GM19324 (cell line): ENCODE data around the gene PMEPA1.
"Not testable (repeated sequence)": the region's sequence is repeated elsewhere in the genome, so short reads cannot be mapped to it uniquely, and the experiment has no call there.

Experiments used
- ATAC-seq: cut with Tn5 transposase; IDR thresholded peaks from one replicate; pipeline ENCODE4 v1.9.1; 2021; ENCODE audit warnings: mild to moderate bottlenecking, moderate library complexity; ENCODE audit not compliant: unreplicated experiment, low FRiP score

The PMEPA1 gene

GRCh38 chr20:57628962-57629308 lies 80.9 kb downstream of the PMEPA1 start:
- ATAC-seq = not testable (repeated sequence)

- ATAC-seq = no peak
Measured at GRCh38 chr20:57628047-57628961, 81.5 kb downstream of the PMEPA1 start.

DNA sequence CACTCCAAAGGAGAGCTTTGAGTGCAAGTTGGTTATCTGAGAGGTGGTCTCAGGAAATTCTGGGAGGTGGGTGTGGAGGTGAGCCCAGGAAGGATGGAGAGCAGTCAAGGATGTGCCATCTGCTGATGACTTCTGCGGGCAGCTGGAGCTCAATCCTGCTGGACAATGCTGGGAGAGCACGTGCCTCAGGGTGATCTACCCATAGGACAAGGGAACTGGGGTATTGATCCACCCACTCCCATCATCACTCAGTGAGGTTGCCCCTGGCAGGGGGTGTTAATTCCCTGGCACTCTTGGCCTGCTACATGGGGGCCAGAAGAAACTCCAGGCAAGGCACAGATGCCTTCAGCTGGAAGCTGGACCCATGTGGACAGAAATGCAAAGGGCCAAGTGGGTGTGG lies 82.5 kb downstream of the PMEPA1 start:
- no peak for ATAC-seq

DNA sequence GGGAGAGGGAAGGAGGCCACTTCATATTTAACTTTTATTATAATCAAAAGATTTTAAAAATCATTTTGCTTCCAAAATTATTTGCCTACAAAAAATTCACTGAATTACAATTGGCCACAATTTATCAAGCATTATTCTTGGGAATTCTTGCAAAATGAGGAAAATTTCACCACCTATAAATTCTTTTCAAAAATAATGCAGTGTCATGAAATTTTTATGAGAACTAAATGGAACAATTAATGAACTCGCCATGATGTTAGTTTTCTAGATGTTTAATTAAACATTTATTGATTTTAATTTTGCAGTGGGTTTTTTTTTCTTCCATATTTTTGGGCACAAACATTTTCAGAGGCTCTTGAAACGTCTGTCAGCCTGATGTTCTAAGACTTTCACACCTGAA lies 83.8 kb downstream of the PMEPA1 start:
- no peak for ATAC-seq

- no peak for ATAC-seq
Measured at GRCh38 chr20:57625181-57625958, 84.4 kb downstream of the PMEPA1 start.

DNA sequence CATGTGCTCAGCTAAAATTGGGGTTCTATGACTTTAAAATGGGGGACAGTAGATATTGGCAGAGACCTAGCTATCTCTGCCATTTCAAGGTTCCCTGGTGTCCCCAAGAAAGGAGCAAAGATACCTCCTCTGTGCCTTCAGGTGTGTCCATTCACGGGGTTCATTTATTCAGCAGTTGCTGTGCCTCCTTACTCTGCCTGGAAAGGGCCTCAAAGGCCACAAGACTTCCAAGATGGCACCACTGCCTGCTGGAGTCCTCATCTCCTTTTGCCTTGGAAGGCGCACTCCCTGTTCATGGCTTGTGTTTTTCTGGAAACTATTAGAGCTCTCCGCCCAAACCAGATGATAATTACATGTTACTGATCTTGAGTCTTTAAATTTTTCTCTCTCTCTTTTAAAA lies 85.7 kb downstream of the PMEPA1 start:
- ATAC-seq = no peak

DNA sequence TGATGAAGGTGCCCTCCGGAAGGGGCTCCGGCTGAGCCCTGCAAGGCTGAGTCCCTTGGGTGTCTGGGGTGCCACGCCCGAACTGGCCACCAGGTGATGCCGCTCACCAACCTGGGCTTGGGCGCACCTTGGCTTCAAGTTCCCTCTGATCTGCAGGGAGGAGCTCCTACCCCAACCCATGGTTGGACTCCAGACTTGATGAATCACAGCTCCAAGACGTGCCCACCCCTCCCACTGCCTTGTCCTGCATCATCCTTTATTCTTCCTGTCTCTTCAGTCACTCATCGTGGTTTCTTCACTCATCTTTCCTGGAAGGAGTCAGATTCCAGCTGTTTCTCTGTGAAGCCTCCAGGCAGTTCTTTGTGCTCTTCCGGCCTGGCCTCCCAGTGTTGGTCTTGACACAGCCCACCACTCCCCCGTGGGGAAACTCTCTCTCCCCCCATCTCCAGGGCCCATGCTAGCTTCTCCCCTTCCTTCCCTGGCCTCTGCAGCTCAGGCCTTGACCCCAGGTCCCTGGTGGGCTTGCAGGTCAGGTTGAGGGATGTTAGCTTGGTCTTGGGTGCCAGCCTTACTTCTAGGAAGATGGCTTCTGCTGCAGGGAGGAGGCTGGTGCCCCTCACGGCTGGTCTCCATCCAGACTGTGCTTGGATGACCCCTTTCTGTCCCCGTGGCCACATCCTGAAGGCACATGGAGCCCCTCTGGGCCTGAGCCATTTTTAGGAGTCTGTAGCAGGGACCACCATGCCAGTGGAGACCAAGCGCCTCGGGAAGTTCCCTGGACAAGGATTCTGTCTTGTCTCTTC lies 87.0 kb downstream of the PMEPA1 start:
- ATAC-seq = no peak

DNA sequence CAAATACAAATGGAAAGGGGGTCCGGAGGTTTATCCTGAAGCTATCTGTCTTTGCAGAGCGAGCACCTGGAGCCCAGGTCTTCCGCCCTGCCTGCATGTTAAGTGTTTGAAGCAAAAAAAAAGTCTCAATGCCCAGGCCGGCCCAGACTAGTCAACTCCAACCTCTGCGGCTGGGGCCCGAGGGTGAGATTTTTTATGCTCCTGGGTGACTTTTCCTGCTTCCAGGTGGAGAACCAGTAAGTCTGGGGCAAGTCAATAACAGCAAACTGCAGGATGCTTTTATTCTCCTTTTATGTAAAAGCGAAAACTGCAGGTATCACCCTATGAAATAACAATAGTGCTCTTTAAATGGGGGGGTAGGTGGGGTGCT lies 87.6 kb downstream of the PMEPA1 start:
- no peak for ATAC-seq

GRCh38 chr20:57621421-57622200 lies 88.2 kb downstream of the PMEPA1 start:
- no peak for ATAC-seq

GRCh38 chr20:57620999-57621398 lies 88.8 kb downstream of the PMEPA1 start:
- ATAC-seq = no peak

DNA sequence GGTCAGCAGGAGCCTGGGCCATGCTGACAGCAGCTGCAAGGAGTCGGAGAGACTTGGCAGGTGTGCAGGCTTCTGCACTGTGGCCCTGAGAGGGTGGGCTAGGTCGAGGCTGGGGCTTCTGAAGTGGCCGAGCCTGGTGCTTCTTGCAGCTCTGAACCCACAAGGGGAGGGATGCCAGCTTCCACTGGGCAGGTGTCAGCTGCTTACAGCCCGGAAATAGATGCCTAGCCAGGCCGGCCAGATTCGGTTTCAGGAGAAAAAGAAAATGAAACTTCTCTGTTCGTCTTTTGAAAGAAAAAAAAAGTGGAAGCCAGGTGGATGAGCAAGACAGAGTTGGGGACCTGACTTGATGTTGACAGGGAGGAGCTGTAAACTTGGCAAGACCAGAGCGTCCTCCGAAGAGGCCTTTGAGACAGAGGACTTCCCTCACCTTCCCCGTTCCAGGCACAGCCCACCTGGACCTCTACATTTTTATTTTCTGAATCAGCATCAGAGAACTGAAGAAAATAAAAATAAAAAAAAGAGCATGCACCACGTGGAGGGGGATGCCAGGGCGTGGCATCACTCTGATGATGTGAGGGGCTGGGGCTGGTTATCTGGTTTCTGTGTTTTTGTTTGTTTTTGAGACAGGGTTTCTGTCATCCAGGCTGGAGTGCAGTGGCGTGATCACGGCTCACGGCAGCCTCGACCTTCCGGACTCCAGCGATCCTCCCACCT lies 89.4 kb downstream of the PMEPA1 start, which contains the start of gene ZBP1:
ZBP1 (minus strand) TSS at position 153 of the 717 bp plus-strand sequence; CDS start at position 22, 131 bp downstream.
- ATAC-seq = peak; percentile 70

DNA sequence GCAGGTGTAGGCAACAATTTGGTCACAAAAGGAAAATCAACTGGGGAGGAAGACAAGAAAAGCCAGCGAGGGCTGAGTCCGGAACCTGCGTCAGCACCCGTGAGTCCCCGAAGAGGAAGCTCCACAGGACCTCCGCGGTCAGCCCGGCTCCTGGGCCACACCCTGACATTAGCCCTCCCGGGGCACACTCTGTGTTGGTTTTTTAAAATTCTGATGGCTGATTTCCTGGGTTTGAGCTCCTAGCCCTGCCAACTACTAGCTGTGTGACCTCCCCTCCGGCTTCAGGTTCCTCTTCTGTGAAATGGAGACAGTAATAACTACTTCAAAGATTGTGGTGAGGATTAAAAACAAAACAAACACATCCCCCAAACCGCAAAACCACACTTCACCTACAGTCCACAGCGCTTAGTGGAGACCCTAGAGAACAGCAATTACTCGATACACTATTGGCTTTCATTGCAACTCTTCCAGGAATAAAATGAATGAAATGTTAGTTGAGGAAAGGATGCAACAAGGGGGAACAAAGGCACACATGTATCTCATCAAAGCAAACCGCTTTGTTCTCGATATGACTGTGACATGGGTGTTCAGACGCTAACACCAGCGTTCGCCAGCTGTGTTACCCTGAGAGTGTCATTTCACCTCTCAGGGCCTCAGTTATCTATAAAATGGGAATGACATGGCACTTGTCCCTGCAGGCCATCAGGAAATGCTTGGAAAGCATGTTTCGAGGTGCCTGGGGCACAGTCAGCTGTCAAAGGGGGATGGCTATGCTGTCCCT lies 90.6 kb downstream of the PMEPA1 start:
- ATAC-seq = peak; percentile 46

DNA sequence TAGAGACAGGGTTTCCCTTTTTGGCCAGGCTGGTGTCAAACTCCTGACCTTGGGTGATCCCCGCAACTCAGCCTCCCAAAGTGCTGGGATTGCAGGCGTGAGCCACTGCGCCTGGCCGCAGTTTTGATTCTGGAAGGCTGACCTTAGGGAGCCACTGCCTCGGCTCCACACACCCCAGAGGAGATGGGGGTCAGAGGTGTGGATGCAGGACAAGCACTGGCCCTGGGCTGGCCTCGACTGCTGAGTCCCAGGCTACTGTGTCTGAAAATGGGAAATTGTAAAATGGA lies 91.1 kb downstream of the PMEPA1 start:
- no peak for ATAC-seq

DNA sequence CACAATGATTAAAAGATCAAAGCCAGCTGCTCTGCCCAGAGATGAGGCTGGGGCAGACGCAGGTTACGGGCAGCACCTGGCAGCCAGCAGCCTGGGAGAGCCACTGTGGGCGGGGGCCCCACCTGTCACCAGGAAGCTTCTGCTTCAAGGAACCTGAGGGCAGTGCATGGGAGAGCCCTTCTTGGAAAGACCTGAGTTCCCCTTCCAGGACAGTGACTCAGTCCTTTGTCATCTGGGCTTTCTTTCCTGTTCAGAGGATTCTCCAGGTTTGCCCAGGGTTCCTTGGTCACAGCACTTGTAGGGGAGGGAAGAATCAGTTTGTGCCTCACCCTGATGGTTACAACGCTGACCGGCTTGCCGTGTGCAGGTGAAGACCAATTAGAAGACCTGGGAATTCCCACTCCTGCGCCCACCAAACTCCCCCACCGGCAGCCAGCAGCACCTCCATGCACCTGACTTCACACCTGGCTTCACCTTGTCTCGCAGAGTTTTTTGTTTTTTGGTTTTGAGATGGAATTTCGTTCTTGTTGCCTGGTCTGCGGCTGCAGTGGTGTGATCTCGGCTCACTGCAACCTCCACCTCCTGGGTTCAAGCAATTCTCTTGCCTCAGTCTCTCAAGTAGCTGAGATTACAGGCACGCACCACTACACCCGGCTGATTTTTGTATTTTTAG lies 91.6 kb downstream of the PMEPA1 start:
- no peak for ATAC-seq

GRCh38 chr20:57617079-57617795 lies 92.6 kb downstream of the PMEPA1 start:
- ATAC-seq = no peak

GRCh38 chr20:57616143-57616951 lies 93.5 kb downstream of the PMEPA1 start:
- ATAC-seq = no peak

DNA sequence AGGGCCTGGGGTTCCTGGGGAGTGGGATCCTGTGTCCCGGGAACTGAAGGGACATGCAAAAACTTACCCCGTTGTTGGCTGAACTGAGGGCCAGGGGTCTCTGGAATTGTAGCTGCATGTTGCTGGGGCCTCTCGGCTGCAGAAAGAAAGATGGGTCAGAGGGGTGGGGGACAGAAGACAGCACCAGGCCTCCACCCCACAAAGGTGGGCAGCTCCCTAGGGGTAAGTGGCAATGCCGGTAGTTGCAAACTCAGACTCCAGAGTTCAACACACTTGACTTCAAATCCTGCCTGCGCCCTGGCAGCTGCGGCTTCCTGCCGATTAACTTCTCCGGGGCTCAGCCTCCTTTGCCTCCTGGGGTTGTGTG lies 94.4 kb downstream of the PMEPA1 start:
- no peak for ATAC-seq
